GM06990 (cell line): ENCODE results near the gene EFCAB11.

ENCODE experiments used
- DNase-seq: peaks from one replicate; pipeline ENCODE4 v3.0.0-alpha.2; 2011; ENCODE audit not compliant: insufficient read length; ENCODE audit errors: extremely low read depth
- H3K27me3 ChIP-seq: replicated peaks from 2 replicates; pipeline ENCODE4 v1.6.0; 2011; ENCODE audit warnings: low read length; ENCODE audit not compliant: control insufficient read depth, insufficient read depth
- H3K36me3 ChIP-seq: 2 replicates; pipeline ENCODE4 v1.5.1; 2011; ENCODE audit warnings: low read length; ENCODE audit not compliant: control insufficient read depth, insufficient read depth
- H3K4me3 ChIP-seq: replicated peaks from 2 replicates; pipeline ENCODE4 v1.5.1; 2011; ENCODE audit warnings: low read depth, mild to moderate bottlenecking, control low read depth, low read length
- TF ChIP-seq, protein P1 (sequence below): IDR thresholded peaks from 2 replicates; pipeline ENCODE4 v1.5.1; 2011; ENCODE audit warnings: low read length, control low read depth, mild to moderate bottlenecking, inconsistent platforms; ENCODE audit not compliant: insufficient read depth, poor library complexity, severe bottlenecking

EFCAB11 gene

GRCh38 chr14:89828471-89829165 lies 125.9 kb downstream of the EFCAB11 start:
- no peak overlapping the region for H3K4me3 ChIP-seq
- no peak for DNase-seq
- H3K36me3 ChIP-seq: no peaks in the 10 kb centered on the region
- no peaks in the 10 kb centered on the region for H3K27me3 ChIP-seq
- TF ChIP-seq, protein P1, sequence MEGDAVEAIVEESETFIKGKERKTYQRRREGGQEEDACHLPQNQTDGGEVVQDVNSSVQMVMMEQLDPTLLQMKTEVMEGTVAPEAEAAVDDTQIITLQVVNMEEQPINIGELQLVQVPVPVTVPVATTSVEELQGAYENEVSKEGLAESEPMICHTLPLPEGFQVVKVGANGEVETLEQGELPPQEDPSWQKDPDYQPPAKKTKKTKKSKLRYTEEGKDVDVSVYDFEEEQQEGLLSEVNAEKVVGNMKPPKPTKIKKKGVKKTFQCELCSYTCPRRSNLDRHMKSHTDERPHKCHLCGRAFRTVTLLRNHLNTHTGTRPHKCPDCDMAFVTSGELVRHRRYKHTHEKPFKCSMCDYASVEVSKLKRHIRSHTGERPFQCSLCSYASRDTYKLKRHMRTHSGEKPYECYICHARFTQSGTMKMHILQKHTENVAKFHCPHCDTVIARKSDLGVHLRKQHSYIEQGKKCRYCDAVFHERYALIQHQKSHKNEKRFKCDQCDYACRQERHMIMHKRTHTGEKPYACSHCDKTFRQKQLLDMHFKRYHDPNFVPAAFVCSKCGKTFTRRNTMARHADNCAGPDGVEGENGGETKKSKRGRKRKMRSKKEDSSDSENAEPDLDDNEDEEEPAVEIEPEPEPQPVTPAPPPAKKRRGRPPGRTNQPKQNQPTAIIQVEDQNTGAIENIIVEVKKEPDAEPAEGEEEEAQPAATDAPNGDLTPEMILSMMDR: no peak

GRCh38 chr14:89827265-89827664 lies 127.3 kb downstream of the EFCAB11 start:
- Histone ChIP-seq H3K4me3 (no peak overlapping the region), H3K36me3 (no peaks in the 10 kb centered on the region), H3K27me3 (no peaks in the 10 kb centered on the region)
- DNase-seq: no peak
- TF ChIP-seq, protein P1: no peak

DNA sequence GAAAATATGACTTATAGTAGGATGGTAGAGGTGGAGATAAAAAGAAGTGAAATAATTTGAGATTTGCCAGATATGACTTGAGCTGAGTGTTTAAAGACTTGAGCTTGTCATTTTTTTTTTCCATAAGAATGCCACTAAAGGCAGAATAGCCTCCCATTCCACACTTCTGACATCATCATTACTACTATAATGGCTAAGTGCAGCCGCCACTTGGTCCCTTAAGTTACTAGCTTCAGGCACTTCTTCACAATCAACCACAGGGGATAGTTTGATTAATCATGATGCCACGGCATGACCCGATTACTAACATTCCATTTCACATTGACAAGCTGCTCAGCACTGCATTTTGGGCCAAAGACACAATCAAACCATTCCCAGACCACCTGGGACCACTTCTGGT lies 127.9 kb downstream of the EFCAB11 start:
- Histone ChIP-seq H3K27me3 (no peaks in the 10 kb centered on the region), H3K4me3 (no peak overlapping the region), H3K36me3 (no peaks in the 10 kb centered on the region)
- no peak for DNase-seq
- TF ChIP-seq, protein P1: no peak

DNA sequence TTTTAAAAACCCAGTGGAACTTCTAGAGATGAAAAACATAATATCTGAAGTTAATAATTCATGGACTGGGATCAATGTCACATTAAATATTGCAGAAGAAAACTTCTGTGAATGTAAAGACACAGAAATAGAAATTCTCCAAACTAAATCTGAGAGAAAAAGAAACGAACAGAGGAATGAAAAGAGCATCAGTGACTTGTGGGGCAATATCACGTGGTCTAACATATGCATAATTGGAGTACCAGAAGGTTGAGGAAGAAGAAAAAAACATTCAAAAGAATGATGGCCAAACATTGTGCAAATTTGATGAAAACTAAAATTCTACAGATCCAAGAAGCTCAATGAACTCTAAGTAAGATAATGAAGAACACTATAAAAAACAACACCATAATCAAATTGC lies 130.8 kb downstream of the EFCAB11 start:
- Histone ChIP-seq H3K4me3 (no peak overlapping the region), H3K27me3 (no peaks in the 10 kb centered on the region), H3K36me3 (no peaks in the 10 kb centered on the region)
- no peak for DNase-seq
- TF ChIP-seq, protein P1: no peak

DNA sequence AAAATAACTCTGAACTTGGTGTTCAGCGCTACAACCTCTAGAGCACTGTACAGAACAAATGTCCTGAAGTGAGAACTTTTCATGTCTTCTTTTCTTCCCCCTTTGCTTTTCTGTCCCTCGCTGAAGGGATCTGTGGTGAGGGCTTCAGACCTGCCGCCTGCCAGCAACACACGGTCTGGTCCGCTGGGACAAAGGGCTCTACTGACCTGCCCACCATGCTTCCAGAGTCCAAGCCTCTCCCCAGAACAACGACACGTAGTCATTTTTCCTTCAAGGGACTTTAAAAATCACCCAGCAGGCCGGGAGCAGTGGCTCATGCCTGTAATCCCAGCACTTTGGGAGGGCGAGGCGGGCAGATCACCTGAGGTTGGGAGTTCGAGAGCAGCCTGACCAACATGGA lies 140.4 kb downstream of the EFCAB11 start:
- Histone ChIP-seq H3K36me3 (no peaks in the 10 kb centered on the region), H3K27me3 (no peaks in the 10 kb centered on the region), H3K4me3 (no peak overlapping the region)
- no peak for DNase-seq
- TF ChIP-seq, protein P1: no peak

GRCh38 chr14:89813617-89814031 lies 140.9 kb downstream of the EFCAB11 start:
- Histone ChIP-seq H3K36me3 (no peaks in the 10 kb centered on the region), H3K27me3 (no peaks in the 10 kb centered on the region), H3K4me3 (no peak overlapping the region)
- TF ChIP-seq, protein P1: no peak
- DNase-seq: no peak
